K562 (cell line): ENCODE data around the gene CEP170. TPM values are rescaled to one million over a fixed set of nuclear protein-coding genes. Genes with fewer than 3 reads are reported as not detected.

Experiments used
- ATAC-seq: fragments of 200-7000 bp; cut with Tn5 transposase; 3 replicates; pipeline ENCODE4 v1.9.1; 2020; ENCODE audit warnings: moderate library complexity
- BruUV-seq: library from RNA; stranded (reverse); fragments of 400-500 nt; replicated peaks from 2 replicates; lab custom pipeline; 2021; lab: Mats Ljungman, UMichigan
- CTCF ChIA-PET: fragments of 300-600 bp; formaldehyde crosslinking; extraction: SDS; loops from one replicate; lab custom pipeline; 2021; ENCODE audit warnings: low intra/inter-chr PET ratio; lab: Yijun Ruan, JAX
- POLR2A ChIA-PET: fragments of 300-600, 350-650 bp; sonication (Branson Sonifier 250); formaldehyde crosslinking; extraction: SDS; loops from one replicate; lab custom pipeline; 2021; ENCODE audit warnings: antibody characterized with exemption, inconsistent platforms; lab: Yijun Ruan, JAX
- DNase-seq, 4 experiments: peaks; one replicate each; pipeline versions ENCODE4 v3.0.0 to v3.0.0-alpha.2; 2011 to 2018; ENCODE audit warnings: low spot score in 3 of 4, mixed read lengths in 3 of 4; ENCODE audit errors: extremely low read depth in 1 of 4
- FAIRE-seq: peaks from 2 replicates; lab custom pipeline; 2011; peaks lifted over from hg19 to GRCh38; lab: Jason Lieb, UNC
- H2AFZ ChIP-seq: 2 replicates; pipeline ENCODE4 v1.6.0; 2011; ENCODE audit warnings: low read depth, low read length, control low read depth, inconsistent platforms
- H3K27ac ChIP-seq: fragments of 200-600 bp; 3 replicates; pipeline ENCODE4 v1.8.0; 2011; ENCODE audit warnings: low read depth, mild to moderate bottlenecking, control low read depth, inconsistent platforms, low read length, moderate library complexity, mixed read lengths; ENCODE audit errors: extremely low read depth
- H3K27me3 ChIP-seq, 2 experiments: fragments of 300-600 bp in 1 of 2; 2 replicates in 1 of 2; 3 replicates in 1 of 2; pipeline versions ENCODE4 v1.6.0 to v1.8.0; 2011; ENCODE audit warnings: inconsistent platforms in 2 of 2, low read length in 2 of 2, mild to moderate bottlenecking in 1 of 2, mixed read lengths in 1 of 2, moderate library complexity in 1 of 2; ENCODE audit not compliant: control insufficient read depth in 2 of 2, insufficient read depth in 2 of 2
- H3K36me3 ChIP-seq: fragments of 300-600 bp; 3 replicates; pipeline ENCODE4 v1.8.0; 2011; ENCODE audit warnings: mild to moderate bottlenecking, low read length, inconsistent platforms; ENCODE audit not compliant: control insufficient read depth, insufficient read depth
- H3K4me1 ChIP-seq, 2 experiments: fragments of 200-600 bp in 1 of 2; replicated peaks in 1 of 2; 2 replicates in 1 of 2; 3 replicates in 1 of 2; pipeline versions ENCODE4 v1.5.1 to v1.8.0; 2011; ENCODE audit warnings: inconsistent platforms in 2 of 2, low read length in 2 of 2, mild to moderate bottlenecking in 1 of 2, mixed read lengths in 1 of 2, moderate library complexity in 1 of 2; ENCODE audit not compliant: control insufficient read depth in 2 of 2, insufficient read depth in 2 of 2
- H3K4me2 ChIP-seq: 2 replicates; pipeline ENCODE4 v1.6.1; 2011; ENCODE audit warnings: low read length, control low read depth, inconsistent platforms, mixed read lengths; ENCODE audit not compliant: insufficient read depth
- H3K4me3 ChIP-seq: fragments of 200-600 bp; sonication (generic), shearing (Covaris generic); 2 replicates; pipeline ENCODE4 v1.5.1; 2016; ENCODE audit warnings: control low read depth, inconsistent platforms
- H3K79me2 ChIP-seq: fragments of 200-600 bp; 3 replicates; pipeline ENCODE4 v1.8.0; 2011; ENCODE audit warnings: low read length, inconsistent platforms; ENCODE audit not compliant: control insufficient read depth, insufficient read depth
- H3K9ac ChIP-seq, 2 experiments: 2 replicates each; pipeline versions ENCODE4 v1.6.0 to v1.6.1; 2011; ENCODE audit warnings: low read depth in 2 of 2, low read length in 2 of 2, control low read depth in 1 of 2, inconsistent platforms in 1 of 2, mild to moderate bottlenecking in 1 of 2, mixed read lengths in 1 of 2; ENCODE audit not compliant: insufficient read depth in 1 of 2
- H3K9me1 ChIP-seq: one replicate; pipeline ENCODE4 v1.6.0; 2011; ENCODE audit warnings: inconsistent platforms, mild to moderate bottlenecking, low read length, moderate library complexity; ENCODE audit not compliant: control insufficient read depth, insufficient read depth
- H3K9me3 ChIP-seq: replicated peaks from 2 replicates; pipeline ENCODE4 v1.5.1; 2011; ENCODE audit warnings: low read depth, low read length, inconsistent platforms; ENCODE audit not compliant: control insufficient read depth, insufficient read depth
- H4K20me1 ChIP-seq: replicated peaks from 2 replicates; pipeline ENCODE4 v1.6.1; 2011; ENCODE audit warnings: low read length, inconsistent platforms, mixed read lengths; ENCODE audit not compliant: control insufficient read depth, insufficient read depth
- ARID3B ChIP-seq: fragments of 250-450 bp; sonication (Bioruptor Pico); IDR thresholded peaks from 2 replicates; pipeline ENCODE4 v1.4.0; 2020; ENCODE audit warnings: borderline replicate concordance
- ATF6 ChIP-seq: sonication (generic); formaldehyde crosslinking; IDR thresholded peaks from 2 replicates; pipeline ENCODE4 v1.4.0; 2020; ENCODE audit warnings: mild to moderate bottlenecking, missing genetic modification reagents
- C11orf30 ChIP-seq: fragments of 450-650 bp; IDR thresholded peaks from 2 replicates; pipeline ENCODE4 v1.6.1; 2016; ENCODE audit warnings: low read depth, mild to moderate bottlenecking
- CEBPG ChIP-seq, 3 experiments: fragments of 200-800 bp in 1 of 3; sonication (Bioruptor generic) in 1 of 3; sonication (generic) in 1 of 3; formaldehyde crosslinking in 1 of 3; IDR thresholded peaks in 2 of 3; conservative IDR thresholded peaks in 1 of 3; 2 replicates each; pipeline versions ENCODE4 v1.6.1 to v1.8.0; 2016 to 2022; ENCODE audit warnings: missing compliant biosample characterization in 2 of 3, missing genetic modification characterization in 2 of 3, mild to moderate bottlenecking in 1 of 3, missing genetic modification reagents in 1 of 3
- EP300 ChIP-seq: IDR thresholded peaks from 2 replicates; pipeline ENCODE4 v1.6.1; 2012; ENCODE audit warnings: low read length, improper control_type of control experiment
- LEF1 ChIP-seq: fragments of 450-650 bp; IDR thresholded peaks from 2 replicates; pipeline ENCODE4 v1.6.1; 2016; ENCODE audit warnings: mild to moderate bottlenecking
- MLX ChIP-seq, 2 experiments: fragments of 450-650 bp in 1 of 2; sonication (generic) in 1 of 2; formaldehyde crosslinking; conservative IDR thresholded peaks; 2 replicates each; pipeline versions ENCODE4 v1.4.0 to v1.8.1; 2020 to 2022; ENCODE audit warnings: mild to moderate bottlenecking in 1 of 2, missing genetic modification reagents in 1 of 2
- NFIX ChIP-seq: fragments of 250-450 bp; sonication (Bioruptor Pico); IDR thresholded peaks from 2 replicates; pipeline ENCODE4 v1.4.0; 2020; ENCODE audit warnings: low read depth, mild to moderate bottlenecking, moderate library complexity
- NUFIP1 ChIP-seq: fragments of 450-650 bp; IDR thresholded peaks from 2 replicates; pipeline ENCODE4 v1.6.1; 2018; ENCODE audit not compliant: partially characterized antibody
- POLR2G ChIP-seq: fragments of 200-400 bp; formaldehyde crosslinking; IDR thresholded peaks from 2 replicates; pipeline ENCODE4 v1.6.1; 2017; ENCODE audit warnings: low read depth, mild to moderate bottlenecking, antibody characterized with exemption, low read length, moderate library complexity
- PRDM10 ChIP-seq: fragments of 450-650 bp; IDR thresholded peaks from 2 replicates; pipeline ENCODE4 v1.6.1; 2018; ENCODE audit not compliant: partially characterized antibody
- ZC3H8 ChIP-seq: fragments of 450-650 bp; IDR thresholded peaks from 2 replicates; pipeline ENCODE4 v1.6.1; 2017
- ZKSCAN1 ChIP-seq: fragments of 150-350 bp; IDR thresholded peaks from 2 replicates; pipeline ENCODE4 v1.6.1; 2016; ENCODE audit warnings: low read depth, low read length
- ZNF347 ChIP-seq: fragments of 450-650 bp; formaldehyde crosslinking; IDR thresholded peaks from 2 replicates; pipeline ENCODE4 v1.4.0; 2020; ENCODE audit warnings: low read depth, mild to moderate bottlenecking, moderate library complexity
- WGBS: fragments of 100-300 bp; shearing (Covaris generic); methylation state at CpG from one replicate; pipeline ENCODE4 v1.1.6; 2016; ENCODE audit warnings: low coverage, mixed read lengths; ENCODE audit not compliant: insufficient coverage; ENCODE audit errors: missing lambda C conversion rate; 5-methylcytosine and 5-hydroxymethylcytosine counted together
- in situ Hi-C: fragments of 300-500 bp; cut with MboI; formaldehyde crosslinking; loops from 4 replicates; pipeline ENCODE4 v1.15.0; 2018; ENCODE audit warnings: inconsistent platforms, mixed read lengths
- intact Hi-C: fragments of 100-400 bp; cut with micrococcal nuclease; formaldehyde crosslinking; loops from 2 replicates; pipeline ENCODE4 v1.14.2; 2022
- polyA plus RNA-seq, 8 experiments: library from polyadenylated mRNA; depleted of rRNA in 4 of 8; stranded (reverse) in 5 of 8; unstranded in 3 of 8; fragments of >200 nt; fragmentation: Nextera tagmentation in 2 of 8; fragmentation: Illumina TruSeq in 1 of 8; extraction: Ambion mirVana in 2 of 8; extraction: Trizol in 1 of 8; gene quantifications; 2 replicates each; pipeline versions ENCODE4 v1.2.1 to v1.2.3, GENCODE V29; 2011 to 2014; ENCODE audit warnings: inconsistent platforms in 1 of 8, missing spikeins in 1 of 8
- total RNA-seq, 7 experiments: library from RNA; depleted of rRNA in 6 of 7; stranded (reverse); fragments of >200 nt in 6 of 7; fragmentation: Illumina TruSeq in 2 of 7; extraction: Trizol in 2 of 7; gene quantifications; 2 replicates each; pipeline versions ENCODE4 v1.2.1 to v1.2.3, GENCODE V29; 2011 to 2021; ENCODE audit warnings: low replicate concordance in 1 of 7

Gene CEP170
- total and polyA plus RNA-seq, 9 of the 15 experiments (the other 6 are each of a cell fraction or from before 2014, with no cell fraction given): 22.6 to 110 (median 68.5) TPM

- peaks cover 0 to 14% of the 10 kb centered on the region in 2 experiments; a peak in 3 of 5 replicates for H3K4me1 ChIP-seq
- intact Hi-C loops: no loop called here
- TF ChIP-seq C11orf30 (no peak), PRDM10 (no peak), NFIX (no peak), EP300 (no peak), ZNF347 (CRISPR knock-in tag) (no peak), NUFIP1 (no peak), LEF1 (no peak), CEBPG (CRISPR knock-in tag; IDR thresholded peaks at IDR 0.05) (no peak), CEBPG (tag; conservative IDR thresholded peaks at IDR 0.05 in 1 of 2, IDR thresholded peaks at IDR 0.05 in 1 of 2) (no peak), POLR2G (no peak), MLX (CRISPR knock-in tag; conservative IDR thresholded peaks at IDR 0.05) (no peak), ARID3B (CRISPR knock-in tag) (no peak), ZC3H8 (no peak), ATF6 (no peak), ZKSCAN1 (no peak)
- peaks cover 19% of the 10 kb centered on the region; the same call in 1 of the 3 replicates for H3K36me3 ChIP-seq
- ChIA-PET POLR2A (interaction anchor here (2.7 kb wide), 1 partner anchor 8 kb away, joined by 15 read pairs; the partner anchor contains the start of genes CEP170 and SDCCAG8), CTCF (no interaction called here)
- no peak for FAIRE-seq
- no peaks in the 10 kb centered on the region for H3K9me1 ChIP-seq
- H3K79me2 ChIP-seq: peaks cover 95% of the 10 kb centered on the region
- DNase-seq: no peak
- H3K4me3 ChIP-seq: no peak overlapping the region
- H3K4me2 ChIP-seq: no peak overlapping the region
- ATAC-seq: no peak
- no TSS peak for BruUV-seq
- no peaks in the 10 kb centered on the region for H3K27me3 ChIP-seq
- no peak overlapping the region for H3K9ac ChIP-seq
- in situ Hi-C loops: no loop called here
- no peak overlapping the region for H3K27ac ChIP-seq
- 88% methylated on average over 1 of the region's 1 CpG for WGBS
- H3K9me3 ChIP-seq: no peaks in the 10 kb centered on the region
- H2AFZ ChIP-seq: no peak overlapping the region
- H4K20me1 ChIP-seq: no peaks in the 10 kb centered on the region
Measured at GRCh38 chr1:243246916-243247315, 8.2 kb downstream of the CEP170 start.
